NOMO-1 treated with DMSO at 0.1 percent for 48 hours (cell line): ENCODE measurements around the gene TRMT2A.

Source experiments
- DNase-seq: peaks from one replicate; lab custom pipeline; 2025; ENCODE audit not compliant: unreplicated experiment; lab: John Stamatoyannopoulos, UW

The TRMT2A gene

GRCh38 chr22:20107951-20108756, 8.9 kb downstream of the TRMT2A start:
- DNase-seq, result no peak

- DNase-seq, result no peak
These were observed 9.5 kb downstream of the TRMT2A start for GRCh38 chr22:20107471-20107901.

DNA sequence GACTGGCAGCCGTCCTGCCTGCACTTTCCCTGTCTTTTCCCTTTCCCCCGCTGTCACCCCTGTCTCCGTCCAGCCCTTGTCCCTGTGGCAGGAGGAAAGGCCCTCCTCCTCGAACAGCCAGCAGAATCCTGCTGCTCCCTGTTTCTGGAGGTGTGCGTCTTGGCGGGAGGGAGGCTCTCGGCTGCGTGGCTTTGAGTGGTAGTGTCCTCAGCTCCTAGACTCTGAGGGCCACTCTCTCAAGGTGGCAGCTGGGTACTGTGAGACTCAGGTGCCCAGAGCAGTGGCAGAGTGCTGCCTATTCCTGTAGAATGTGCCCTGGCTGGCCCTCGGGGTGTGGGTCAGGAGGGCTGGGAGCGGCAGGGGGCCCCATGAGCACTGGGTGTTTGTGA, 10.2 kb downstream of the TRMT2A start:
- DNase-seq, result no peak

DNA sequence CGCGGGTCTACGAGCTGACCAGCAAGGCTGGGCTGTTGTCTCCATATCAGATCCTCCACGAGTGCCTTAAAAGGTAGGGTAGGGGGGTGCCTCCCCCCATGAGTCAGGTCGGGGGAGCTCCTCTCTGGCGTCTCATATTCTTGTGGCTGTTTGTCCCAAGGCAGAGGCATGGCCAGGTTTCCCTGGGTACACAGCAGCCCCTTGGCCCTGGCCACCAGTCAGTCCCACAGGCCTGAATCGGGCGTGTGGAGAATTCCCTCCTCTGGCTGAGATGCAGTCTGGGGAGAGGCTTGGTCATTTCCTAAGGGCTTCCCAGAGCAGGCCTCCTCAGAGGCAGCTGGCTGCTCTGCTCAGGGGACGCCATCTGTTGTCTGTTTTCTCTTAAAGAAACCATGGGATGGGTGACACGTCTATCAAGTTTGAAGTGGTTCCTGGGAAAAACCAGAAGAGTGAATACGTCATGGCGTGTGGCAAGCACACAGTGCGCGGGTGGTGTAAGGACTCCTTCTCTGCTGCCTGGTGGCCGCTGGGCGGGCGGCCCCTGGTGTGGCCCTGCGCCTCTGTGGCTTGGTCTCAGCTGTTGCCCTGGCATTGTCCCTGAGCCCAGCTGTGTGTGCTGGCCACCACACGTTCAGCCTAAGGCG, 10.7 kb downstream of the TRMT2A start:
- DNase-seq, result no peak

DNA sequence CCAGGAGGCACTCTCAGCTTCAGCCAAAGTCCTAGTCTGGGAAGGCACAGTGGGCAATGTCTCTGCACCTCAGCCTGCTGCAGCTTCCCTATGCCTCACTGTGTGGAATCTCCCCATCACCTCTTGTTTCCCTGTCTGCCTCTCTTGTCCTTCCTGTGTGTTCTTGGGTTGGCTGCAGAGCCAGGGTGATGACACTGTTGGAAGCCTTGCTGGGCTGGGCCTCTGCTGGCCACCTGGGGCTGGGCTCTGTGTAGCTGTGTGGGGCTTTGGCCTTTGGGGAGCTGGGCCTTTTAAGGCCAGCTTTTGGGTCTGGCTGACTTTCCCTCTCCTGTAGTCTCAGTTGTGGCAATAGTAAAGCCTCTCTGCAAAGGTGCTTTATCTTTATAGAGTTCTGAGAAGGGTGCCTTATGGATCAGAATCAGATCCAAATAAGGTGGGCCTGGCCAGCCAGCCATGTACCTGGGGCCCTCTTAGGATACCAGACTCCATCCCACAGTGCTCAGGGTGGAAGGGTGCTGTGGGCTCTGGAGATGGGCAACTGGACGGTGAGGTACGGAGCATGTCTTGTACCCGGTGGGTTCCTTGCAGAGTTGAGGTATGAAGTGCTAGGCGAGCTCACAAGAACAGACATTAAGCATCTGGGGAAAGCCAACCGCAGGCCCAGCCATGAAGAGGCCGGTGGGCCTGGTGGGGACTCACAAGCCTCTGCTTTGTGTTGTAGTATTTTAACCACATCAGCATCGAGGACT, 11.4 kb downstream of the TRMT2A start:
- DNase-seq, result no peak

DNA sequence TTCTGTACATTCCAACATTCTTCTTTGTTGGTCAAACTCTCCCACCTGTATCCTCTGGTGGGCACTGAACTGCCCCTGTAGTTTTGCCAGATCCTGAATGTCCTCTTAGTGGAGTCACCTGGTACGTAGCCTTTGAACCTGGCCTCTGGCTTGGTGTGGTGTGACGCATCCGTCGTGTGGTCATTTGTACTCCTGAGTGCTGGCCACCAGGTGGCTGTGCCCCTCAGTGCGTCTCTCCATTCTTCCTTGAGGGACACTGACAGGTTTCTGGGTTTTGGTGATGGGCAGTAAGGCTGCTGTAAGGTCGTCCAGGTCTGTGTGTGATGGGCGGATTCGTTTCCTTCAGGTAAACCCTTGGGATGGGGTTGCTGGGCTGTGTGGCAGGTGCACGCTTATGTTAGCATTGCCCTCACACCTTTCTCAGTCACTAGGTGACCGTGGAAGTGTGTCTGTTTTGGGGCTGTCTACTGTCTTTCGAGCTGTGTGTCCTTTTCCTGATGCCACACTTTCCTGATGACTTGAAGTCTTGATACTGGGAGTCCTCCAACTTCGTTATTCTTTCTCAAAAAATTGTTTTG, 14.7 kb downstream of the TRMT2A start:
- DNase-seq, result no peak

- DNase-seq, result no peak
These were observed 15.4 kb downstream of the TRMT2A start for GRCh38 chr22:20101638-20102037.

- DNase-seq, result no peak
These were observed 17.8 kb downstream of the TRMT2A start for GRCh38 chr22:20099099-20099711.

- no peak for DNase-seq
These were observed 20.2 kb downstream of the TRMT2A start for GRCh38 chr22:20096574-20097420.

DNA sequence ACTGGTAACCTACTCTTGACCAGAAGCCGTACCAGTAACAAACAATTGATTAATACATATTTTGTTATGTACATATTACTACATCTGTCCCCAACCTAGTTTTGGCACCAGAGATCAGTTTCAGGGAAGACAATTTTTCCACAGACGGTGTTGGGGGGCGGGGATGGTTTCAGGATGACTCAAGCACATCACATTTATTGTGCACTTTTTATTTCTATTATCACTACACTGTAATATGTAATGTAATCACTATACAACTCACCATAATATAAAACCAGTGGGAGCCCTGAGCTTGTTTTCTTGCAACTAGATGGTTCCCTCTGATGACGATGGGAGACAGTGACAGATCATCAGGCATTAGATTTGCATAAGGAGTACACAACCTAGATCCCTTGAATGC, 21.5 kb downstream of the TRMT2A start:
- DNase-seq, result no peak

DNA sequence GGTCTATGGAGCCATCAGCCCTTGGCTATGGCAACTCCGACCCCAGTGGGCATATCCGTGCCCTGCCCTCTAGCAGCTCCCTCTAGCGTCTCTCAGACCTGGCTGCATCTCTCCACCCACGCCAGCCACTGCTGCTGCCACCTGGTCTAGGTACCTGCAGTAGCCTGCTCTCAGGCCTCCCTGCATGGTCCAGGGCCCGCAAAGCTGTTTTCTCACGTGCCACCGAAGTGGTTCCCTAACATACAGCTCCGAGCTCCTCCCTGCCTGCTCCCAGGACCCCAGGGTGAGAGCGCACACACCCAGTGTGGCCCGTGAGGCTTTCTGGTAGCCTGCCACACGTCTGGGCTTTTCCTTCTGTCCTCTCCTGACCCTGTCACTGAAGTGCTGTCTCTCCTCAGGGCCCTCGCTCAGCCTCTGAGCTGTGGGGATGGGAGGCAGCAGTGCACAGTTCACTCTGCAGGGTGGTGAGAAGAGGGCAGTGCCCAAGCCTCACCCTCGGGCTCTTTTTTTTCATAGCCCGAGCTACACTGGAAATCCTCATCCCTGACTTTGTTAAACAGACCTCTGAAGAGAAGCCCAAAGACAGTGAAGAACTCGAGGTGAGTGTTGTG, 22.7 kb downstream of the TRMT2A start:
- no peak for DNase-seq

- no peak for DNase-seq
These were observed 23.4 kb downstream of the TRMT2A start for GRCh38 chr22:20093418-20094196.

- DNase-seq, result no peak
These were observed 24.6 kb downstream of the TRMT2A start for GRCh38 chr22:20092477-20092854.

GRCh38 chr22:20091690-20092476, 25.1 kb downstream of the TRMT2A start:
- no peak for DNase-seq

GRCh38 chr22:20090730-20091240, 26.2 kb downstream of the TRMT2A start:
- DNase-seq, result no peak

DNA sequence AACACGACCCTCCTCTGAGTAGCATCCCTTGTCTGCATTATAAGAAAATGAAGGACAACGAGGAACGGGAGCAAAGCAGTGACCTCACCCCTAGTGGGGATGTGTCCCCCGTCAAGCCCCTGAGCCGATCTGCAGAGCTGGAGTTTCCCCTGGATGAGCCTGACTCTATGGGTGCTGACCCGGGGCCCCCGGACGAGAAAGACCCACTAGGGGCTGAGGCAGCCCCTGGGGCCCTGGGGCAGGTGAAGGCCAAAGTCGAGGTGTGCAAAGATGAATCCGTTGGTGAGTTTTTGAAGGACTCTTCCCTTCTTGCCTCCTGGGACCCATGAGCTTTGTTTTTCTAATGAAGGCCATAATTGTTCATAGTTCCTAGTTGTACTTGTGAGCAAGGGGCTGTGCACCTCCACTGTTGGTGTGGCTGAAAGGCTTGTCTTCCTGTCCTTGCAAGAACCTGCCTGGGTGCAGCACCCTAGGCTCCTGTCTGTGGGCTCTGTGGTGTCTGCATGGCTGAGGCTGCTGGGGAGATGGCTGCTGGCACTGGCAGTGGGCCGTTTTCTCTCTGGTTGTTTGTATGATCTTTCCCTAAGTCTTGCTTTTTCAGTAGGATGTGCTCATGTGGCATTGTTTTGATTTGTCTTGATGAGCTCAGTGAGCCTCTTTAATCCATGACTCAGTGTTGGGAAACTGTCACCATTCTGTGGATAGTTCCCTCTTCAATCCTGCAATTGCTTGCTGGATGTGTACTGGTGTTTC, 26.9 kb downstream of the TRMT2A start:
- no peak for DNase-seq

DNA sequence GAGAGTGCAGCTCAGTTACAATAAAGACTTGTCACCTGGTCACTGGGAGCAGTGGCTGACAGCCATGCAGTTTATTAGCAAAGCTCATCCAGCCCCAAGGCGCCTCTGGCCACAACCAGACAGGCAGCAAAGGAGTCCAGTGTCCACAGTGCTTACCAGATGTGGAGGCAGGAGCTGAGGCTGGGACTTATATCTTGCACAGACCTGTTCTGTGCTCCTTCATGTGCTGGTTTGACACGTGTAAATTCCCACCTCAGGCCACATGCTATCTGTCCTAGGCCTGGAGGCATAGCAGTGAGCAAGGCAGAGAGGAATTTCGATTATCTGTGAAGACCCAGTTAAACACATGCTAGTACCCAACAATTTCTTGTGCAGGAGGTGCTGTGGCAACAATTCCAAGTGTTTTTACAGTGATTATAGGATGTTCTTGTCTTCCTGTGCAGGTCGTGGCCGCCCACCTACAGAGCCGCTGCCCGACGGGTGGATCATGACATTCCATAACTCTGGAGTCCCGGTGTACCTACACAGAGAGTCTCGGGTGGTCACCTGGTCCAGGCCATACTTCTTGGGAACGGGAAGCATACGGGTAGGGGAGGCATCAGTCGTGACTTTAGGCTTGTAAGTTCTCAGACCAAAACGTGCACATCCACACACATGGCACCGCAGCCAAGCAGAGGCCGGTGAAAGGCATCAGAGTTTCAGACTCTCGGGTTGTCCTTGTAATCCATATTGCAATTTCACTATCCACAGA, 27.6 kb downstream of the TRMT2A start:
- no peak for DNase-seq
